Endothelial cell of umbilical vein (primary cell): ENCODE data around the gene NCK2. TPM values are rescaled to one million over a fixed set of nuclear protein-coding genes. Genes with fewer than 3 reads are reported as not detected.

Source experiments
- BruUV-seq: library from RNA; stranded (reverse); fragments of 400-500 nt; replicated peaks from 2 replicates; lab custom pipeline; 2021; lab: Mats Ljungman, UMichigan
- CTCF ChIA-PET: fragments of 300-600, 350-600 bp; sonication (Branson Sonifier 250); formaldehyde crosslinking; loops from one replicate; lab custom pipeline; 2021; ENCODE audit warnings: antibody characterized with exemption, inconsistent platforms; lab: Charles Lee
- POLR2A ChIA-PET: fragments of 300-600, 350-600 bp; sonication (Branson Sonifier 250); formaldehyde crosslinking; loops from one replicate; lab custom pipeline; 2021; ENCODE audit warnings: antibody characterized with exemption, inconsistent platforms; lab: Charles Lee
- DNase-seq: peaks from one replicate; pipeline ENCODE4 v3.0.0-alpha.2; 2011; ENCODE audit warnings: low read depth, low spot score
- FAIRE-seq: peaks from 2 replicates; lab custom pipeline; 2011; peaks lifted over from hg19 to GRCh38; lab: Jason Lieb, UNC
- H2AFZ ChIP-seq: 2 replicates; pipeline ENCODE4 v1.6.0; 2012; ENCODE audit warnings: low read depth, low read length, control low read depth, inconsistent platforms
- H3K27ac ChIP-seq: 2 replicates; pipeline ENCODE4 v1.5.1; 2011; ENCODE audit warnings: low read depth, mild to moderate bottlenecking, control low read depth, low read length, moderate library complexity; ENCODE audit not compliant: insufficient read depth
- H3K27me3 ChIP-seq, 2 experiments: 2 replicates each; pipeline versions ENCODE4 v1.6.0 to v1.6.1; 2011; ENCODE audit warnings: low read length in 2 of 2, mixed read lengths in 1 of 2; ENCODE audit not compliant: control insufficient read depth in 2 of 2, insufficient read depth in 2 of 2
- H3K36me3 ChIP-seq, 2 experiments: 2 replicates in 1 of 2; 3 replicates in 1 of 2; pipeline ENCODE4 v1.5.1; 2011; ENCODE audit warnings: low read length in 2 of 2, mild to moderate bottlenecking in 1 of 2, moderate library complexity in 1 of 2; ENCODE audit not compliant: control insufficient read depth in 2 of 2, insufficient read depth in 2 of 2; ENCODE audit errors: extremely low read depth in 1 of 2
- H3K4me1 ChIP-seq: 3 replicates; pipeline ENCODE4 v1.5.1; 2011; ENCODE audit warnings: mild to moderate bottlenecking, low read length; ENCODE audit not compliant: control insufficient read depth, insufficient read depth; ENCODE audit errors: extremely low read depth
- H3K4me2 ChIP-seq: 2 replicates; pipeline ENCODE4 v1.6.1; 2011; ENCODE audit warnings: low read length, control low read depth, mixed read lengths; ENCODE audit not compliant: insufficient read depth
- H3K4me3 ChIP-seq, 3 experiments: fragments of 200-600 bp in 1 of 3; sonication (generic), shearing (Covaris generic) in 1 of 3; replicated peaks in 1 of 3; 2 replicates each; pipeline ENCODE4 v1.5.1; 2011 to 2016; ENCODE audit warnings: control low read depth in 3 of 3, low read length in 3 of 3, mild to moderate bottlenecking in 2 of 3, inconsistent platforms in 1 of 3, low read depth in 1 of 3, moderate library complexity in 1 of 3; ENCODE audit not compliant: insufficient read depth in 1 of 3
- H3K79me2 ChIP-seq: 2 replicates; pipeline ENCODE4 v1.6.0; 2012; ENCODE audit warnings: low read length, inconsistent platforms; ENCODE audit not compliant: control insufficient read depth, insufficient read depth
- H3K9ac ChIP-seq: replicated peaks from 2 replicates; pipeline ENCODE3; 2011; ENCODE audit warnings: low read length, control low read depth; ENCODE audit not compliant: insufficient read depth; ENCODE audit errors: extremely low read depth
- H3K9me1 ChIP-seq: replicated peaks from 3 replicates; pipeline ENCODE4 v1.6.0; 2011; ENCODE audit warnings: mild to moderate bottlenecking, low read length; ENCODE audit not compliant: control insufficient read depth, insufficient read depth; ENCODE audit errors: extremely low read depth
- H3K9me3 ChIP-seq: replicated peaks from 2 replicates; pipeline ENCODE4 v1.5.1; 2012; ENCODE audit warnings: low read length, inconsistent platforms; ENCODE audit not compliant: control insufficient read depth, insufficient read depth
- H4K20me1 ChIP-seq: replicated peaks from 2 replicates; pipeline ENCODE3; 2011; ENCODE audit warnings: mild to moderate bottlenecking, low read length; ENCODE audit not compliant: control insufficient read depth, insufficient read depth; ENCODE audit errors: extremely low read depth
- EZH2 ChIP-seq: IDR thresholded peaks from 2 replicates; pipeline ENCODE4 v1.6.1; 2012; ENCODE audit warnings: borderline replicate concordance, low read depth, mild to moderate bottlenecking, moderate library complexity, low read length, inconsistent platforms; ENCODE audit not compliant: severe bottlenecking
- FOS ChIP-seq: IDR thresholded peaks from 2 replicates; pipeline ENCODE4 v1.6.1; 2011; ENCODE audit warnings: mild to moderate bottlenecking, low read length, moderate library complexity, borderline replicate concordance; ENCODE audit not compliant: insufficient read depth
- GATA2 ChIP-seq: IDR thresholded peaks from 2 replicates; pipeline ENCODE4 v1.7.0; 2011; ENCODE audit warnings: low read depth, mild to moderate bottlenecking, moderate library complexity, mixed read lengths, low read length; ENCODE audit not compliant: insufficient read length, insufficient read depth
- JUN ChIP-seq: IDR thresholded peaks from 2 replicates; pipeline ENCODE4 v1.6.1; 2011; ENCODE audit warnings: borderline replicate concordance, low read depth; ENCODE audit not compliant: insufficient read length, insufficient read depth
- MYC ChIP-seq: IDR thresholded peaks from one replicate; pipeline ENCODE4 v1.6.1; 2011; ENCODE audit warnings: mild to moderate bottlenecking, low read depth, low read length
- POLR2A ChIP-seq: IDR thresholded peaks from 2 replicates; pipeline ENCODE4 v1.6.1; 2012; ENCODE audit warnings: low read depth, mild to moderate bottlenecking, control low read depth, low read length
- POLR2AphosphoS5 ChIP-seq: IDR thresholded peaks from 2 replicates; pipeline ENCODE4 v1.6.1; 2012; ENCODE audit warnings: low read depth, mild to moderate bottlenecking, control low read depth, low read length, moderate library complexity; ENCODE audit not compliant: insufficient read depth
- dilution Hi-C: fragments of 300-500 bp; cut with MboI; formaldehyde crosslinking; loops from one replicate; pipeline ENCODE4 v1.15.0; 2019; ENCODE audit warnings: low sequenced_read_pairs; ENCODE audit not compliant: extremely low pct_ligation_motif_present
- intact Hi-C: fragments of 100-400 bp; cut with micrococcal nuclease; formaldehyde crosslinking; loops from one replicate; pipeline ENCODE4 v1.10.0; 2022
- polyA plus RNA-seq, 4 experiments: library from polyadenylated mRNA; depleted of rRNA in 3 of 4; stranded (reverse) in 3 of 4; unstranded in 1 of 4; fragments of >200 nt; gene quantifications; 2 replicates each; pipeline versions ENCODE4 v1.2.1 to v1.2.3, GENCODE V29; 2011 to 2012; ENCODE audit warnings: missing spikeins in 1 of 4
- total RNA-seq: library from RNA; stranded (reverse); gene quantifications from 2 replicates; pipeline ENCODE4 v1.2.3, GENCODE V29; 2021
- TF ChIP-seq, protein P1 (sequence below): IDR thresholded peaks from 2 replicates; pipeline ENCODE4 v1.6.1; 2011; ENCODE audit not compliant: insufficient read depth, insufficient read length
- TF ChIP-seq, protein P2 (sequence below), 2 donors: IDR thresholded peaks; 1 replicate in 1 of 2; 2 replicates in 1 of 2; pipeline ENCODE4 v1.5.1; 2011; ENCODE audit warnings: low read length in 2 of 2, mild to moderate bottlenecking in 2 of 2, moderate library complexity in 2 of 2, control low read depth in 1 of 2, inconsistent platforms in 1 of 2, low read depth in 1 of 2; ENCODE audit not compliant: insufficient read depth in 1 of 2; ENCODE audit errors: extremely low read depth in 1 of 2

The NCK2 gene
- total and polyA plus RNA-seq, 2 donors (not counting 3 experiments of a cell fraction or from before 2014, with no cell fraction given) = 23.8 to 39.1 TPM

- Histone ChIP-seq H3K79me2 (peaks cover 2% of the 10 kb centered on the region), H3K9me3 (no peaks in the 10 kb centered on the region), H3K4me1 (no peaks in the 10 kb centered on the region), H3K9ac (no peak overlapping the region), H3K36me3 (peaks cover 0 to 11% of the 10 kb centered on the region in 2 experiments), H3K27me3 (no peaks in the 10 kb centered on the region), H3K9me1 (no peaks in the 10 kb centered on the region), H4K20me1 (no peaks in the 10 kb centered on the region), H2AFZ (no peak overlapping the region), H3K4me3 (no peak overlapping the region), H3K4me2 (no peak overlapping the region), H3K27ac (no peak overlapping the region)
- FAIRE-seq (no peak), DNase-seq (no peak)
- CTCF ChIA-PET = no interaction called here
- dilution Hi-C loops (no loop called here), intact Hi-C loops (no loop called here)
- POLR2A ChIA-PET = no interaction called here
- BruUV-seq = no TSS peak
- TF ChIP-seq MYC = no peak
- TF ChIP-seq POLR2A = no peak
- TF ChIP-seq JUN = no peak
- TF ChIP-seq, protein P1, sequence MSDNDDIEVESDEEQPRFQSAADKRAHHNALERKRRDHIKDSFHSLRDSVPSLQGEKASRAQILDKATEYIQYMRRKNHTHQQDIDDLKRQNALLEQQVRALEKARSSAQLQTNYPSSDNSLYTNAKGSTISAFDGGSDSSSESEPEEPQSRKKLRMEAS = no peak
- TF ChIP-seq GATA2 = no peak
- TF ChIP-seq, protein P2, sequence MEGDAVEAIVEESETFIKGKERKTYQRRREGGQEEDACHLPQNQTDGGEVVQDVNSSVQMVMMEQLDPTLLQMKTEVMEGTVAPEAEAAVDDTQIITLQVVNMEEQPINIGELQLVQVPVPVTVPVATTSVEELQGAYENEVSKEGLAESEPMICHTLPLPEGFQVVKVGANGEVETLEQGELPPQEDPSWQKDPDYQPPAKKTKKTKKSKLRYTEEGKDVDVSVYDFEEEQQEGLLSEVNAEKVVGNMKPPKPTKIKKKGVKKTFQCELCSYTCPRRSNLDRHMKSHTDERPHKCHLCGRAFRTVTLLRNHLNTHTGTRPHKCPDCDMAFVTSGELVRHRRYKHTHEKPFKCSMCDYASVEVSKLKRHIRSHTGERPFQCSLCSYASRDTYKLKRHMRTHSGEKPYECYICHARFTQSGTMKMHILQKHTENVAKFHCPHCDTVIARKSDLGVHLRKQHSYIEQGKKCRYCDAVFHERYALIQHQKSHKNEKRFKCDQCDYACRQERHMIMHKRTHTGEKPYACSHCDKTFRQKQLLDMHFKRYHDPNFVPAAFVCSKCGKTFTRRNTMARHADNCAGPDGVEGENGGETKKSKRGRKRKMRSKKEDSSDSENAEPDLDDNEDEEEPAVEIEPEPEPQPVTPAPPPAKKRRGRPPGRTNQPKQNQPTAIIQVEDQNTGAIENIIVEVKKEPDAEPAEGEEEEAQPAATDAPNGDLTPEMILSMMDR (IDR thresholded peaks at IDR 0.05; ENCODE audit: extremely low read depth in 1 of 2, insufficient read depth in 1 of 2, low read depth in 1 of 2, low read length in 2 of 2) = no peak
- TF ChIP-seq POLR2AphosphoS5 = no peak
- TF ChIP-seq FOS = no peak
- no peak for TF ChIP-seq EZH2
These were observed 146.1 kb downstream of the NCK2 start for GRCh38 chr2:105890856-105891255.
